OCI-LY7 (cell line): Measurements from ENCODE around the gene KRT6C.

ENCODE experiments used
- CTCF ChIP-seq: fragments of 200-600 bp; sonication (generic); conservative IDR thresholded peaks from 2 replicates; pipeline ENCODE4 v1.5.1; 2014; ENCODE audit warnings: mild to moderate bottlenecking, antibody characterized with exemption, low read length, moderate library complexity, mixed read lengths
- EZH2phosphoT487 ChIP-seq: fragments of 200-600 bp; sonication (generic); IDR thresholded peaks from 2 replicates; pipeline ENCODE4 v1.6.1; 2018; ENCODE audit warnings: low read depth, borderline replicate concordance, mild to moderate bottlenecking, mixed run types, antibody characterized with exemption, low read length, moderate library complexity, mixed read lengths

GRCh38 chr12:52419656-52420055 lies 53.9 kb downstream of the KRT6C start:
- TF ChIP-seq CTCF (no peak), EZH2phosphoT487 (no peak)
